GM23338 (cell line): ENCODE data around the gene SLC26A5. TPM values are rescaled to one million over a fixed set of nuclear protein-coding genes. Genes with fewer than 3 reads are reported as not detected.

ENCODE experiments used
- ATAC-seq: fragments of 200-7000 bp; cut with Tn5 transposase; 3 replicates; pipeline ENCODE4 v1.9.1; 2020
- DNase-seq: peaks from one replicate; pipeline ENCODE4 v3.0.0-alpha.2; 2015; ENCODE audit warnings: low spot score
- H2AFZ ChIP-seq: fragments of 200-600 bp; sonication (generic); 2 replicates; pipeline ENCODE4 v1.8.0; 2016; ENCODE audit warnings: antibody characterized with exemption, mild to moderate bottlenecking, moderate library complexity
- H3F3A ChIP-seq: fragments of 200-600 bp; sonication (generic); replicated peaks from 2 replicates; pipeline ENCODE4 v1.8.0; 2017; ENCODE audit warnings: antibody characterized with exemption, mixed run types, low read depth
- H3K27ac ChIP-seq: fragments of 200-600 bp; sonication (generic); 2 replicates; pipeline ENCODE4 v1.6.1; 2016; ENCODE audit warnings: low read depth
- H3K27me3 ChIP-seq: fragments of 200-600 bp; sonication (generic); 2 replicates; pipeline ENCODE4 v1.8.0; 2016; ENCODE audit warnings: mild to moderate bottlenecking, mixed run types, moderate library complexity; ENCODE audit not compliant: insufficient read depth
- H3K36me3 ChIP-seq: fragments of 200-600 bp; sonication (generic); 2 replicates; pipeline ENCODE4 v1.8.0; 2016; ENCODE audit warnings: mild to moderate bottlenecking; ENCODE audit not compliant: insufficient read depth
- H3K4me1 ChIP-seq: fragments of 200-600 bp; sonication (generic); 2 replicates; pipeline ENCODE4 v1.8.0; 2016; ENCODE audit warnings: mild to moderate bottlenecking, moderate library complexity; ENCODE audit not compliant: insufficient read depth
- H3K4me2 ChIP-seq: fragments of 200-600 bp; sonication (generic); 2 replicates; pipeline ENCODE4 v1.7.1; 2017; ENCODE audit warnings: mixed run types
- H3K4me3 ChIP-seq: fragments of 200-600 bp; sonication (generic); 2 replicates; pipeline ENCODE4 v1.6.1; 2016; ENCODE audit warnings: mixed run types
- H3K79me2 ChIP-seq: fragments of 200-600 bp; sonication (generic); replicated peaks from 2 replicates; pipeline ENCODE4 v1.8.0; 2017; ENCODE audit warnings: mild to moderate bottlenecking; ENCODE audit not compliant: insufficient read depth
- H3K9me2 ChIP-seq: fragments of 200-600 bp; sonication (generic); 2 replicates; pipeline ENCODE4 v1.8.0; 2017; ENCODE audit not compliant: insufficient read depth
- H4K20me1 ChIP-seq: fragments of 200-600 bp; sonication (generic); replicated peaks from 2 replicates; pipeline ENCODE4 v1.8.0; 2017; ENCODE audit warnings: mild to moderate bottlenecking; ENCODE audit not compliant: insufficient read depth
- H3K27ac Mint-ChIP-seq: 2 replicates; pipeline ENCODE4 v1.8.0; 2020; ENCODE audit warnings: inconsistent platforms, mild to moderate bottlenecking, moderate library complexity, mixed read lengths
- H3K27me3 Mint-ChIP-seq: 3 replicates; pipeline ENCODE4 v1.8.0; 2022; ENCODE audit warnings: low read depth, mild to moderate bottlenecking, moderate library complexity, mixed read lengths, inconsistent platforms; ENCODE audit not compliant: insufficient read depth, poor library complexity
- H3K36me3 Mint-ChIP-seq: 3 replicates; pipeline ENCODE4 v1.8.0; 2021; ENCODE audit warnings: low read depth, mild to moderate bottlenecking, inconsistent platforms, moderate library complexity, mixed read lengths
- H3K4me1 Mint-ChIP-seq: 3 replicates; pipeline ENCODE4 v1.8.0; 2020; ENCODE audit warnings: mild to moderate bottlenecking, inconsistent platforms, mixed read lengths
- H3K4me3 Mint-ChIP-seq: 3 replicates; pipeline ENCODE4 v1.8.0; 2021; ENCODE audit warnings: moderate library complexity, mild to moderate bottlenecking, inconsistent platforms, mixed read lengths
- H3K9me3 Mint-ChIP-seq: 3 replicates; pipeline ENCODE4 v1.8.0; 2020; ENCODE audit warnings: moderate library complexity, mild to moderate bottlenecking, inconsistent platforms, mixed read lengths
- CREB1 ChIP-seq: fragments of 250-450 bp; sonication (Bioruptor Pico); IDR thresholded peaks from 2 replicates; pipeline ENCODE4 v1.5.0; 2020; ENCODE audit warnings: low read depth, mild to moderate bottlenecking, moderate library complexity
- EZH2 ChIP-seq: fragments of 200-600 bp; sonication (generic); IDR thresholded peaks from one replicate; pipeline ENCODE4 v1.8.0; 2017; ENCODE audit warnings: antibody characterized with exemption, mild to moderate bottlenecking, low read depth; ENCODE audit not compliant: unreplicated experiment
- EZH2phosphoT487 ChIP-seq: fragments of 200-600 bp; sonication (generic); IDR thresholded peaks from one replicate; pipeline ENCODE4 v1.8.1; 2018; ENCODE audit warnings: antibody characterized with exemption; ENCODE audit not compliant: unreplicated experiment
- JUNB ChIP-seq: IDR thresholded peaks from one replicate; pipeline ENCODE4 v1.6.1; 2016; ENCODE audit warnings: antibody characterized with exemption; ENCODE audit not compliant: unreplicated experiment
- NANOG ChIP-seq: IDR thresholded peaks from 2 replicates; pipeline ENCODE4 v1.6.1; 2016; ENCODE audit warnings: antibody characterized with exemption, borderline replicate concordance
- POLR2AphosphoS5 ChIP-seq: IDR thresholded peaks from 2 replicates; pipeline ENCODE4 v1.6.1; 2016; ENCODE audit warnings: antibody characterized with exemption, low read depth
- STAT1 ChIP-seq: IDR thresholded peaks from one replicate; pipeline ENCODE4 v1.6.1; 2016; ENCODE audit warnings: antibody characterized with exemption; ENCODE audit not compliant: unreplicated experiment
- ZNF114 ChIP-seq: fragments of 250-450 bp; sonication (Bioruptor Pico); IDR thresholded peaks from 2 replicates; pipeline ENCODE4 v1.5.0; 2020; ENCODE audit warnings: mild to moderate bottlenecking, moderate library complexity
- ZNF331 ChIP-seq: fragments of 250-450 bp; sonication (Bioruptor Pico); IDR thresholded peaks from 2 replicates; pipeline ENCODE4 v1.5.0; 2020; ENCODE audit warnings: low read depth, mild to moderate bottlenecking, moderate library complexity
- polyA plus RNA-seq: library from polyadenylated mRNA; unstranded; fragments of >200 nt; fragmentation: Nextera tagmentation; extraction: Ambion mirVana; gene quantifications from 2 replicates; pipeline ENCODE4 v1.2.1, GENCODE V29; 2016
- total RNA-seq: library from RNA; depleted of rRNA; stranded (reverse); fragments of >200 nt; shearing (Covaris generic); gene quantifications from 2 replicates; pipeline ENCODE4 v1.2.3, GENCODE V29; 2014
- TF ChIP-seq, protein P1 (sequence below): IDR thresholded peaks from 2 replicates; pipeline ENCODE4 v1.6.1; 2016; ENCODE audit warnings: antibody characterized with exemption
- TF ChIP-seq, protein P2 (sequence below), 2 experiments: fragments of 200-600 bp in 1 of 2; sonication (generic) in 1 of 2; conservative IDR thresholded peaks; 2 replicates each; pipeline versions ENCODE4 v1.5.1 to v1.6.1; 2016 to 2017; ENCODE audit warnings: antibody characterized with exemption in 2 of 2, low read depth in 2 of 2, mild to moderate bottlenecking in 2 of 2, moderate library complexity in 1 of 2
- TF ChIP-seq, protein P3 (sequence below): IDR thresholded peaks from one replicate; pipeline ENCODE4 v1.6.1; 2018; ENCODE audit warnings: antibody characterized with exemption; ENCODE audit not compliant: unreplicated experiment
- TF ChIP-seq, protein P4 (sequence below): fragments of 250-450 bp; sonication (Bioruptor Pico); IDR thresholded peaks from 2 replicates; pipeline ENCODE4 v1.5.0; 2020; ENCODE audit warnings: mild to moderate bottlenecking, moderate library complexity

The SLC26A5 gene
- total and polyA plus RNA-seq, 2 experiments from 2014 or later = 0.49 to 1.0 TPM

DNA sequence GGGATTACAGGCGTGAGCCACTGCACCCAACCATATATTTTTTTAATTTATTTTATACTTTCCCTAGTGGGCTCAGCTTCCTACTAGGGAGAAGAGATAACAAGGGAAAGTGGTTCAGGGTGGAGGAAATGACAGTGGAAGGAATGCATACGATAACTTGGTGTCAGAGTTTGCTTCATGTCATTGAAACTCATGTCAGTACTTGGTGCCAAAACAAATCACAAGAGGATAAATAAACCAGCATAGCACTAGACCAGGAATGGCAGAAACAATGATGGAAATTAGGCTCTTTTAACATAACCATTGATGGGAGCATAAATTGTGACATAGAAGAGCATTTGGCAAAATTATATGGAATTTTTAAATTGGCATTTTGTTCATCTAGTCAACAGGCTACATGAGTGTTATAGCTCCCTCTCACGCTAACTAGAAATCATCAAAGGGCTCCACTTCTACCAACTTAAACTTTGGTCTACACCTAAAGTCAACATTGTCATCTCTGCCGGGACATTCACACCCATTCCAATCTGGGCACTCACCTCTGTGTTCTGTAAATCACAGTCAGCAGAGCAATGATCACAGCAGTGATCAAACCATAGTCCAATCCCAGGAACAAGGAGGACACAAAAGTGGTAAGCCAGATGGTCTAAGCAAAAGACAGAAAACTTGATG lies 57.4 kb downstream of the SLC26A5 start:
- no peak for ATAC-seq
- no peaks in the 10 kb centered on the region for H3K27me3 Mint-ChIP-seq
- Histone ChIP-seq H3K4me1 (no peaks in the 10 kb centered on the region), H2AFZ (no peak overlapping the region), H3F3A (no peaks in the 10 kb centered on the region), H3K4me2 (no peak overlapping the region), H3K4me3 (no peak overlapping the region), H3K27ac (no peak overlapping the region), H3K79me2 (no peaks in the 10 kb centered on the region), H3K36me3 (no peaks in the 10 kb centered on the region), H3K27me3 (no peaks in the 10 kb centered on the region), H4K20me1 (no peaks in the 10 kb centered on the region), H3K9me2 (peaks cover 4% of the 10 kb centered on the region)
- H3K27ac Mint-ChIP-seq = no peak overlapping the region
- no peaks in the 10 kb centered on the region for H3K4me1 Mint-ChIP-seq
- TF ChIP-seq, protein P1, sequence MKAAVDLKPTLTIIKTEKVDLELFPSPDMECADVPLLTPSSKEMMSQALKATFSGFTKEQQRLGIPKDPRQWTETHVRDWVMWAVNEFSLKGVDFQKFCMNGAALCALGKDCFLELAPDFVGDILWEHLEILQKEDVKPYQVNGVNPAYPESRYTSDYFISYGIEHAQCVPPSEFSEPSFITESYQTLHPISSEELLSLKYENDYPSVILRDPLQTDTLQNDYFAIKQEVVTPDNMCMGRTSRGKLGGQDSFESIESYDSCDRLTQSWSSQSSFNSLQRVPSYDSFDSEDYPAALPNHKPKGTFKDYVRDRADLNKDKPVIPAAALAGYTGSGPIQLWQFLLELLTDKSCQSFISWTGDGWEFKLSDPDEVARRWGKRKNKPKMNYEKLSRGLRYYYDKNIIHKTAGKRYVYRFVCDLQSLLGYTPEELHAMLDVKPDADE = no peak
- TF ChIP-seq EZH2 (no peak), POLR2AphosphoS5 (no peak), CREB1 (no peak), JUNB (no peak), NANOG (no peak), ZNF331 (CRISPR knock-in tag) (no peak), STAT1 (no peak), ZNF114 (no peak), EZH2phosphoT487 (no peak)
- TF ChIP-seq, protein P2, sequence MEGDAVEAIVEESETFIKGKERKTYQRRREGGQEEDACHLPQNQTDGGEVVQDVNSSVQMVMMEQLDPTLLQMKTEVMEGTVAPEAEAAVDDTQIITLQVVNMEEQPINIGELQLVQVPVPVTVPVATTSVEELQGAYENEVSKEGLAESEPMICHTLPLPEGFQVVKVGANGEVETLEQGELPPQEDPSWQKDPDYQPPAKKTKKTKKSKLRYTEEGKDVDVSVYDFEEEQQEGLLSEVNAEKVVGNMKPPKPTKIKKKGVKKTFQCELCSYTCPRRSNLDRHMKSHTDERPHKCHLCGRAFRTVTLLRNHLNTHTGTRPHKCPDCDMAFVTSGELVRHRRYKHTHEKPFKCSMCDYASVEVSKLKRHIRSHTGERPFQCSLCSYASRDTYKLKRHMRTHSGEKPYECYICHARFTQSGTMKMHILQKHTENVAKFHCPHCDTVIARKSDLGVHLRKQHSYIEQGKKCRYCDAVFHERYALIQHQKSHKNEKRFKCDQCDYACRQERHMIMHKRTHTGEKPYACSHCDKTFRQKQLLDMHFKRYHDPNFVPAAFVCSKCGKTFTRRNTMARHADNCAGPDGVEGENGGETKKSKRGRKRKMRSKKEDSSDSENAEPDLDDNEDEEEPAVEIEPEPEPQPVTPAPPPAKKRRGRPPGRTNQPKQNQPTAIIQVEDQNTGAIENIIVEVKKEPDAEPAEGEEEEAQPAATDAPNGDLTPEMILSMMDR (conservative IDR thresholded peaks at IDR 0.05; ENCODE audit: low read depth in 2 of 2) = no peak
- TF ChIP-seq, protein P3, sequence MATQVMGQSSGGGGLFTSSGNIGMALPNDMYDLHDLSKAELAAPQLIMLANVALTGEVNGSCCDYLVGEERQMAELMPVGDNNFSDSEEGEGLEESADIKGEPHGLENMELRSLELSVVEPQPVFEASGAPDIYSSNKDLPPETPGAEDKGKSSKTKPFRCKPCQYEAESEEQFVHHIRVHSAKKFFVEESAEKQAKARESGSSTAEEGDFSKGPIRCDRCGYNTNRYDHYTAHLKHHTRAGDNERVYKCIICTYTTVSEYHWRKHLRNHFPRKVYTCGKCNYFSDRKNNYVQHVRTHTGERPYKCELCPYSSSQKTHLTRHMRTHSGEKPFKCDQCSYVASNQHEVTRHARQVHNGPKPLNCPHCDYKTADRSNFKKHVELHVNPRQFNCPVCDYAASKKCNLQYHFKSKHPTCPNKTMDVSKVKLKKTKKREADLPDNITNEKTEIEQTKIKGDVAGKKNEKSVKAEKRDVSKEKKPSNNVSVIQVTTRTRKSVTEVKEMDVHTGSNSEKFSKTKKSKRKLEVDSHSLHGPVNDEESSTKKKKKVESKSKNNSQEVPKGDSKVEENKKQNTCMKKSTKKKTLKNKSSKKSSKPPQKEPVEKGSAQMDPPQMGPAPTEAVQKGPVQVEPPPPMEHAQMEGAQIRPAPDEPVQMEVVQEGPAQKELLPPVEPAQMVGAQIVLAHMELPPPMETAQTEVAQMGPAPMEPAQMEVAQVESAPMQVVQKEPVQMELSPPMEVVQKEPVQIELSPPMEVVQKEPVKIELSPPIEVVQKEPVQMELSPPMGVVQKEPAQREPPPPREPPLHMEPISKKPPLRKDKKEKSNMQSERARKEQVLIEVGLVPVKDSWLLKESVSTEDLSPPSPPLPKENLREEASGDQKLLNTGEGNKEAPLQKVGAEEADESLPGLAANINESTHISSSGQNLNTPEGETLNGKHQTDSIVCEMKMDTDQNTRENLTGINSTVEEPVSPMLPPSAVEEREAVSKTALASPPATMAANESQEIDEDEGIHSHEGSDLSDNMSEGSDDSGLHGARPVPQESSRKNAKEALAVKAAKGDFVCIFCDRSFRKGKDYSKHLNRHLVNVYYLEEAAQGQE = no peak
- TF ChIP-seq, protein P4, sequence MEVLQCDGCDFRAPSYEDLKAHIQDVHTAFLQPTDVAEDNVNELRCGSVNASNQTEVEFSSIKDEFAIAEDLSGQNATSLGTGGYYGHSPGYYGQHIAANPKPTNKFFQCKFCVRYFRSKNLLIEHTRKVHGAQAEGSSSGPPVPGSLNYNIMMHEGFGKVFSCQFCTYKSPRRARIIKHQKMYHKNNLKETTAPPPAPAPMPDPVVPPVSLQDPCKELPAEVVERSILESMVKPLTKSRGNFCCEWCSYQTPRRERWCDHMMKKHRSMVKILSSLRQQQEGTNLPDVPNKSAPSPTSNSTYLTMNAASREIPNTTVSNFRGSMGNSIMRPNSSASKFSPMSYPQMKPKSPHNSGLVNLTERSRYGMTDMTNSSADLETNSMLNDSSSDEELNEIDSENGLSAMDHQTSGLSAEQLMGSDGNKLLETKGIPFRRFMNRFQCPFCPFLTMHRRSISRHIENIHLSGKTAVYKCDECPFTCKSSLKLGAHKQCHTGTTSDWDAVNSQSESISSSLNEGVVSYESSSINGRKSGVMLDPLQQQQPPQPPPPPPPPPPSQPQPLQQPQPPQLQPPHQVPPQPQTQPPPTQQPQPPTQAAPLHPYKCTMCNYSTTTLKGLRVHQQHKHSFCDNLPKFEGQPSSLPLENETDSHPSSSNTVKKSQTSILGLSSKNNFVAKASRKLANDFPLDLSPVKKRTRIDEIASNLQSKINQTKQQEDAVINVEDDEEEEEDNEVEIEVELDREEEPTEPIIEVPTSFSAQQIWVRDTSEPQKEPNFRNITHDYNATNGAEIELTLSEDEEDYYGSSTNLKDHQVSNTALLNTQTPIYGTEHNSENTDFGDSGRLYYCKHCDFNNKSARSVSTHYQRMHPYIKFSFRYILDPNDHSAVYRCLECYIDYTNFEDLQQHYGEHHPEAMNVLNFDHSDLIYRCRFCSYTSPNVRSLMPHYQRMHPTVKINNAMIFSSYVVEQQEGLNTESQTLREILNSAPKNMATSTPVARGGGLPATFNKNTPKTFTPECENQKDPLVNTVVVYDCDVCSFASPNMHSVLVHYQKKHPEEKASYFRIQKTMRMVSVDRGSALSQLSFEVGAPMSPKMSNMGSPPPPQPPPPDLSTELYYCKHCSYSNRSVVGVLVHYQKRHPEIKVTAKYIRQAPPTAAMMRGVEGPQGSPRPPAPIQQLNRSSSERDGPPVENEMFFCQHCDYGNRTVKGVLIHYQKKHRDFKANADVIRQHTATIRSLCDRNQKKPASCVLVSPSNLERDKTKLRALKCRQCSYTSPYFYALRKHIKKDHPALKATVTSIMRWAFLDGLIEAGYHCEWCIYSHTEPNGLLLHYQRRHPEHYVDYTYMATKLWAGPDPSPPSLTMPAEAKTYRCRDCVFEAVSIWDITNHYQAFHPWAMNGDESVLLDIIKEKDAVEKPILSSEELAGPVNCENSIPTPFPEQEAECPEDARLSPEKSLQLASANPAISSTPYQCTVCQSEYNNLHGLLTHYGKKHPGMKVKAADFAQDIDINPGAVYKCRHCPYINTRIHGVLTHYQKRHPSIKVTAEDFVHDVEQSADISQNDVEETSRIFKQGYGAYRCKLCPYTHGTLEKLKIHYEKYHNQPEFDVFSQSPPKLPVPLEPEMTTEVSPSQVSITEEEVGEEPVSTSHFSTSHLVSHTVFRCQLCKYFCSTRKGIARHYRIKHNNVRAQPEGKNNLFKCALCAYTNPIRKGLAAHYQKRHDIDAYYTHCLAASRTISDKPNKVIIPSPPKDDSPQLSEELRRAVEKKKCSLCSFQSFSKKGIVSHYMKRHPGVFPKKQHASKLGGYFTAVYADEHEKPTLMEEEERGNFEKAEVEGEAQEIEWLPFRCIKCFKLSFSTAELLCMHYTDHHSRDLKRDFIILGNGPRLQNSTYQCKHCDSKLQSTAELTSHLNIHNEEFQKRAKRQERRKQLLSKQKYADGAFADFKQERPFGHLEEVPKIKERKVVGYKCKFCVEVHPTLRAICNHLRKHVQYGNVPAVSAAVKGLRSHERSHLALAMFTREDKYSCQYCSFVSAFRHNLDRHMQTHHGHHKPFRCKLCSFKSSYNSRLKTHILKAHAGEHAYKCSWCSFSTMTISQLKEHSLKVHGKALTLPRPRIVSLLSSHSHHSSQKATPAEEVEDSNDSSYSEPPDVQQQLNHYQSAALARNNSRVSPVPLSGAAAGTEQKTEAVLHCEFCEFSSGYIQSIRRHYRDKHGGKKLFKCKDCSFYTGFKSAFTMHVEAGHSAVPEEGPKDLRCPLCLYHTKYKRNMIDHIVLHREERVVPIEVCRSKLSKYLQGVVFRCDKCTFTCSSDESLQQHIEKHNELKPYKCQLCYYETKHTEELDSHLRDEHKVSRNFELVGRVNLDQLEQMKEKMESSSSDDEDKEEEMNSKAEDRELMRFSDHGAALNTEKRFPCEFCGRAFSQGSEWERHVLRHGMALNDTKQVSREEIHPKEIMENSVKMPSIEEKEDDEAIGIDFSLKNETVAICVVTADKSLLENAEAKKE = no peak
- H3K4me3 Mint-ChIP-seq = no peak overlapping the region
- DNase-seq = no peak
- no peaks in the 10 kb centered on the region for H3K36me3 Mint-ChIP-seq
- H3K9me3 Mint-ChIP-seq = no peaks in the 10 kb centered on the region
